ENCODE results near the gene TNNI2.

DNA sequence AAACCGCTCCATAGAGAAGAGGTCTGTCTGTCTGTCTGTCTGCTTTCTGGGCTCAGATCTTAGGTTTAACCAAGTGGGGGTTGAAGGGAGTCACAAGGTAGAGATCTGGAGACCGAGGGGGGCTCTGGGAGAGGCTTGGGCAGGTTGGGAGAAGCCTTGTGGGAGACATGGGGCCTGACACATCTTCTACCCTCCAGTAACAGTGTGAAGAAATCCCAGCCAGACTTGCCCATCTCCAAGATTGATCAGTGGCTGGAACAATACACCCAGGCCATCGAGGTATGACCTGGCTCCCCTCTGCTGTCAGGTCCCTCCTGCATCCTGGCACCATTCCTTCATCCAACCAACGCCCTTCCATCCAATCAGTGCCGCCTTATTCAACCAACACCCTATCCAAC is 45.5 kb downstream of the TNNI2 start:
- TF ChIP-seq, protein P1, sequence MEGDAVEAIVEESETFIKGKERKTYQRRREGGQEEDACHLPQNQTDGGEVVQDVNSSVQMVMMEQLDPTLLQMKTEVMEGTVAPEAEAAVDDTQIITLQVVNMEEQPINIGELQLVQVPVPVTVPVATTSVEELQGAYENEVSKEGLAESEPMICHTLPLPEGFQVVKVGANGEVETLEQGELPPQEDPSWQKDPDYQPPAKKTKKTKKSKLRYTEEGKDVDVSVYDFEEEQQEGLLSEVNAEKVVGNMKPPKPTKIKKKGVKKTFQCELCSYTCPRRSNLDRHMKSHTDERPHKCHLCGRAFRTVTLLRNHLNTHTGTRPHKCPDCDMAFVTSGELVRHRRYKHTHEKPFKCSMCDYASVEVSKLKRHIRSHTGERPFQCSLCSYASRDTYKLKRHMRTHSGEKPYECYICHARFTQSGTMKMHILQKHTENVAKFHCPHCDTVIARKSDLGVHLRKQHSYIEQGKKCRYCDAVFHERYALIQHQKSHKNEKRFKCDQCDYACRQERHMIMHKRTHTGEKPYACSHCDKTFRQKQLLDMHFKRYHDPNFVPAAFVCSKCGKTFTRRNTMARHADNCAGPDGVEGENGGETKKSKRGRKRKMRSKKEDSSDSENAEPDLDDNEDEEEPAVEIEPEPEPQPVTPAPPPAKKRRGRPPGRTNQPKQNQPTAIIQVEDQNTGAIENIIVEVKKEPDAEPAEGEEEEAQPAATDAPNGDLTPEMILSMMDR (IDR thresholded peaks at IDR 0.05), result no peak
- no peak for TF ChIP-seq EP300 (IDR thresholded peaks at IDR 0.05)
- no peak for TF ChIP-seq POLR2A (IDR thresholded peaks at IDR 0.05)
